Fibroblast of skin of left biceps (primary cell): Measurements from ENCODE around the gene NDUFC2.
"Not testable (repeated sequence)": the region's sequence is repeated elsewhere in the genome, so short reads cannot be mapped to it uniquely, and the experiment has no call there.

Source experiments
- DNase-seq, 2 experiments: peaks; one replicate each; pipeline ENCODE4 v3.0.0-alpha.2; 2013; ENCODE audit warnings: low read depth in 2 of 2

NDUFC2 gene

DNA sequence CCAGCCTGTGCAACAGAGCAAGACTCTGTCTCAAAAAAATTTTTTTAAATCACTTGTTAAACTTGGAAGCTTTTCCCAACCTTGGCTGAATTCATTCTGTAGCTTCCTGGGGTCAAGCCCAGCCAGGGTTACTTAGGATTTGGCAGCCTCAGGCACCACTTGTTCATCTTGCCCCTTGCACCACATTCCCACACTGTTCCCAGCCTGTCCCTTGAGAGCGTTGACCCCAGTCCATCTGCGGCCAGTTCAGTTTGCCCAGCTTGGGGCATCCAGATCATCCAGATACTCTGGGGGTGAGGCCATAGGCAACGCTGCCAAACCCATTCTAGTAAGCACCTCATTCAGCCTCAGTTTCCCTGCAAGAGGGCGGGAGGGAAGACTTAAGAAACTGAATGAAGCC is 24.7 kb downstream of the NDUFC2 start:
- no peak for DNase-seq

DNA sequence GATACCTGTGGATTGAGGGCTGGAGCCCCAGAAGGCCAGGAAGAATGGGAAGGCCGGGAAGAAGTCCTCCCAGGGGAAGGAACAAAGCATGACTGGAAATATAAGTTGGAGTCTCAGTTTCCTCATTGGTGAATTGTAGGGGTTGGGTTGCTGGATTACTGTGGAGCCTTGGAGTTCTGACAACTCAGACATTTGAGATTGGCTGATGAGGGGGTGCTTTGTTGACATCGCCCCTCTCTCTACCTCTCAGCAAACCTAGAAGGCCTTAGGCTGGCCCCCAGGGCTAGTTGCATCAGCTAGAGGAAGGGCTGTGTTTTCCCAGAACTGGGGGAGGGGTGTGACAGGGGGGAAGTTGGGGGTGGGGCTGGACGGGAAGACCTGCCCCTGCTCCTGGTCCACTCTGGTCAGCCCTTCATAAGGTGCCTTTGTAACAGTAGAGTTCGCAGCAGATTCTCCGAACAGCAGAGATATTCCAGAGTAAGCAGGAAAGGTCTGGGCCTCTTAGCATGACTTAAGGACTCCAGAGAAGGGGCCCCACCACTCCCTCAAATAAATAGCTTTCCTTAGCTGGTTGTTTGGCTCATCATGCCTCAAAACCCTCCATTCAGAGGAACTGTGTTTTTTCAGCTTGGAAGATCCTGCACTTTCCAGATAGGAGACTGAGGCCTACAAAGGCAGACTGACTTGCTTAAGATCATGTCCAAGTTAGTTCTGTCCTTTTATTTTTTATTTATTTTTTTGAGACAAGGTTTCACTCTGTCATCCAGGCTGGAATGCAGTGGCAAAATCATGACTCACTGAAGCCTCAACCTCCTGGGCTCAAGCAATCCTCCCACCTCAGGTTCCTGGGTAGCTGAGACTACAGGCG is 28.5 kb downstream of the NDUFC2 start:
- DNase-seq: peak; percentile 19 to 25

- no peak for DNase-seq
These were observed 30.3 kb downstream of the NDUFC2 start for GRCh38 chr11:78049348-78049747.

GRCh38 chr11:78048561-78048960 is 31.1 kb downstream of the NDUFC2 start:
- DNase-seq: no peak

DNA sequence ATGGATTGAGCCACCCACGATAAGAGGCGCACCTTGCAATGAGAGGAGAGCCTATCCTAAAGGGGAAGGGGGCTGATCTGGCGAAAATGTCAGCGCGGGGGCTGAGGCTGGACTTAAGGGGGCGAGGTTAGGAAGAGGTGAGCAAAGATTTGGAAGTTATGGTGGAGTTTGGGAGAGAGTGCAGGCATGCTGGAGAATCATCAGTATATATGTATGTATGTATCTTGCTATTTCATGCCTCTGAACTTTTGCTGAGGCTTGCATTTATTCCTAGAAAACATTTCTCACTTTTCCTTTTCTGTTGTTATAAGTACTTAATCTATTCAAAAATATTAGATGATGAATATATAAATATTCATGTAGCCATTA is 33.2 kb downstream of the NDUFC2 start:
- DNase-seq: no peak

DNA sequence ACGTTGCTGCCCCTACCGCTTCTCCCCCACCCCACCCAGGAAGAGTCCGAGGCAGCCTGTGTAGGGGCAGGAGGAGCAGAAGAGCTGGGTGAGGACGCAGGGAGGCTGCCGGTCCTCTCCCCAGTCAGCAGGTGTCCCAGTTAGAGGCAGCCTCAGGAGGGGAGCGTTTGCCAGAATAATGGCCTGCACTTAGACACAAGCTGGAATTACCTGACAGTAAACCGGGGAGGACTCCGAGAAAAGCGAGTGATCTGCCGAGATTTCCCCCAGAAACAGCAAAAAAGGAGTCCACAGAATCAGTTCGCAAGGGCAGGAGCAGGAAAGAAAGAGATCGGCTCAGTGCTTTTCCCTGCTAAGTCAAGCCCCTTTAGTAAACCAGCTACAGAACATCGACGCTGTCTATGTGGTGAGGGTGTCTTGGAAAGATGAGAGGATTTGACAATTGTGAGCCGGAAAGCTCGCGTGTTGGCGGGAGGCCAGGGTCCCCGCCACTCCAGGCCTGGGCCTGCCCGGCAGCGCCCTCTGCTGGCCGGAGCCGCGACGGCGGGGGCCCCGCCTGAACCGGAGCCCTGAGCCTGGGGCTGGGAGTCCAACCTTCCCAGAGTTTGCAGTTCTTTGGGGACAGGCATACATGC is 33.7 kb downstream of the NDUFC2 start:
- DNase-seq: peak; percentile 17 to 28

GRCh38 chr11:78044706-78045105 is 35.0 kb downstream of the NDUFC2 start:
- no peak for DNase-seq

DNA sequence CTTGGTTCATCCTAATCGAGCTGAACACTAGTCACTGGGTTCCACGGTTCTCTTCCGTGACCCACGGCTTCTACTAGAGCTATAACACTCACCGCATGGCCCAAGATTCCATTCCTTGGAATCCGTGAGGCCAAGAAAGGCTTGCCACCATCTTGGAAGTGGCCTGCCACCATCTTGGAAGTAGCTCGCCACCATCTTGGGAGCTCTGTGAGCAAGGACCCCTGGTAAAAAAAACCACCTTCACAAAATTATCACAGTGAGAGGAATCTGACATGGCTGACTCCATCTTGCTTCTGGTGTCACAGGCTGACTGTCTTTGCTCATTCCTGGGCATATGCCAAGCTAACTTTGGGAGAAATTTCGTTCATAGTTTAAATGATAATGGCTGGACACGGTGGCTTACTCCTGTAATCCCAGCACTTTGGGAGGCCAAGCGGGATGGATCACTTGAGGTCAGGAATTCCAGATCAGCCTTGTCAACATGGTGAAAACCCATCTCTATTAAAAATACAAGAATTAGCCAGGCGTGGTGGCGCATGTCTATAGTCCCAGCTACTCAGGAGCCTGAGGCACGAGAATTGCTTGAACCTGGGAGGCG is 37.7 kb downstream of the NDUFC2 start:
- DNase-seq: no peak

DNA sequence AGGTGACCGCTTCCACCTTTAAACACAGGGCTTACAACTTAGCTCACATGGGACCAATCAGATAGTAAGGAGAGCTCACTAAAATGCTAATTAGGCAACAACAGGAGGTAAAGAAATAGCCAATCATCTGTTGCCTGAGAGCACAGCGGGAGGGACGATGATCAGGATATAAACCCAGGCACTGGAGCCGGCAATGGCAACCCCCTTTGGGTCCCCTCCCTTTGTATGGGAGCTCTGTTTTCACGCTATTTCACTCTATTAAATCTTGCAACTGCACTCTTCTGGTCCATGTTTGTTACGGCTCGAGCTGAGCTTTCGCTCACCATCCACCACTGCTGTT is 38.3 kb downstream of the NDUFC2 start:
- DNase-seq: not testable (repeated sequence)

DNA sequence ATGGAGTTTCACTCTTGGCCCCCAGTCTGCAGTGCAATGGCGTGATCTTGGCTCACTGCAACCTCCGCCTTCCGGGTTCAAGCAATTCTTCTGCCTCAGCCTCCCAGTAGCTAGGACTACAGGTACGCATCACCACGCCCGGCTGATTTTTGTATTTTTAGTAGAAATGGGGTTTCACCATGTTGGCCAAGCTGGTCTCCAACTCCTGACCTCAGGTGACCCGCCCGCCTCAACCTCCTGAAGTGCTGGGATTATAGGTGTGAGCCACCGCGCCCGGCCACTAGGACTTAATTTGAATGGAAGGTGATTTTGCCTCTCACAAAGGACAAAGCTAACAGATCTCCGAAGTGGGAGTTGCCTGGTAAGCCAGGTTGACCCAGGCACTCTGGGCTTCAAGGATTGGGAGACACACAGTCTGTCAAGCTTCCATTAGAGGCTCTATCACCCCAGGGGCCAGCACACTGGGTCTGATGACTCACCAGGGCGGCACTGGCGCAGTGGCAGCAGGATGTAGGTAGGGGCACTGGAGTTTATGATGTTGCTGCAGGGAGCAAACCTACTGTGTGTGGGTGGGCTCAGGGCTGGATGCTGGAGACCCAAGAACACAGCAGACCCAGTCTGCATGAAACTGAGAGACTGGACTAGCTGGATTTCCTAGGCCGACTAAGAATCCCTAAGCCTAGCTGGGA is 38.8 kb downstream of the NDUFC2 start:
- no peak for DNase-seq

DNA sequence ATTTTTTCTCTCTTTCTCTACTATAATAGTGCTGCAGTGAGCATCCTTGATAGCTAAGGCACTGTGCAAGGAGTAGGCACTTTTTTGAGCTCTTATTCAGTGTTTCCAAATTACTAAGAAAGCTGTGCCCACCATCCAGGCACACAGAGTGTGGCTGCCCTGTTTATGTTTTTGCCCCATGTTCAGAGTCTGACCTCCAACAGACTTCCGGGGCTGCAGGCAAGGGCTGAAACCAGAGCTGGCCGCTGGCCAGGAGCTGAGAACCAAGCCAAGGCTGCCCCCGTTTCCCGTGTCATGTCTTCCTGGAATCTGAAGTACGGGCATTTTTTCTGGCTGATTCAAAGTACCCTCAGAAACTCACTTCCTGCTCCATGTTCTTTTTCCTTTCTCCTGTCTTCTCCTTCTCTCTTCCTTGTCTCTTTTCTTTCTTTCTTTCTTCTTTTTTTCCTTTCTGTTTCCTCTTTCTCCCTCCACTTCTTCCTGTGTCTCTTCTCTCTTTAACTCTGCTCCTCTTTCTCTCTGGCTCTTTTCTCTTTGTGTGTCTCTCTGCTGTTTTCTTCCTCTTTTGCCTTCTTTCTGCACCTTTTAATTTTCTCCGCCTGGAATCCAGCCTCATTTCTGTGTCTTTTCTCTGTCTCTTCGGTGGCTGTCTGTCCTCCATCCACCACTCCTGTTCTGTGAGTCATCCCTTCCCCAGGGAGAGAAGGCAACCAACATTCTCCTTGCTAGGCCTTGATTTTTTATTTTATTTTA is 39.6 kb downstream of the NDUFC2 start:
- peak; percentile 57 to 63 for DNase-seq

DNA sequence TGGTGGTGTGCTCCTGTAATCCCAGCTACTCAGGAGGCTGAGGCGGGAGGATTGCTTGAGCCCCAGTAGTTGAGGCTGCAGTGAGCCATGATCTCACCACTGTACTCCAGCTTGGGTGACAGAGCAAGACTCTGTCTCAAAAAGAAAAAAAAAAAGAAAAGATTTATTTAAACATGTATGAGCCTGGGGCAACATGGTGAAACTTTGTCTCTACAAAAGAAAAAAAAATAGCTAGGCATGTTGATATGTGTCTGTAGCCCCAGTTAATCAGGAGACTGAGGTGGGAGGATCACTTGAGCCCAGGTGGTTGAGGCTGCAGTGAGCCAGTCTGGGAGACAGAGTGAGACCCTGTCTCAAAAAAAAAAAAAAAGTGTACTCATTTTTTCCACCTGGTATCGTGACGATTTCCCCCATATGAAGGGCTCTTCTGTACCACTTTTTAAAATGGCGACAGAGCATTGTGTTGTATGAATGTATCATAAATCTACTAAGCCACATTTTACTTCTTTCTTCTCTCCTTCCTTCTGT is 40.2 kb downstream of the NDUFC2 start:
- no peak for DNase-seq

- DNase-seq: no peak
These were observed 40.9 kb downstream of the NDUFC2 start for GRCh38 chr11:78038697-78039313.

- DNase-seq: no peak
These were observed 41.6 kb downstream of the NDUFC2 start for GRCh38 chr11:78037825-78038620.

DNA sequence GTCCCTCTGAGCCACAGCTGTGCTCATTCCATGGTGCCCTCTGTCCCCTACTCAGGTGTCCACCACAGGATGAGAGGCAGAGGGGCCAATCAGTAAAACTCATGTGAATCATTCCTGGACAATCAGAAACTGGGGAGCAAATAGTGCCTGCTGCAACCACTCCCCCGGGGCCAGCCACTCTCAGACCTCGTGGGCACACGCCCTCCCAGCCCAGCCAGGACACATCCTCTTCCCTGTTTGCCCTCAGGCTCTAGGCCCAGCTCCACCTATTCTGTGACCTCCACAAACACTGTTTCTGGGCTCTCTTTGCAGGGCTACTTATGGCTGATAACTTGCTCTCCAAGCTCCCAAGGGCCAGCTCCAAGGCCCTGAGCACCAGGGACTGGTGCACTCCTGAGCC is 42.6 kb downstream of the NDUFC2 start:
- no peak for DNase-seq

DNA sequence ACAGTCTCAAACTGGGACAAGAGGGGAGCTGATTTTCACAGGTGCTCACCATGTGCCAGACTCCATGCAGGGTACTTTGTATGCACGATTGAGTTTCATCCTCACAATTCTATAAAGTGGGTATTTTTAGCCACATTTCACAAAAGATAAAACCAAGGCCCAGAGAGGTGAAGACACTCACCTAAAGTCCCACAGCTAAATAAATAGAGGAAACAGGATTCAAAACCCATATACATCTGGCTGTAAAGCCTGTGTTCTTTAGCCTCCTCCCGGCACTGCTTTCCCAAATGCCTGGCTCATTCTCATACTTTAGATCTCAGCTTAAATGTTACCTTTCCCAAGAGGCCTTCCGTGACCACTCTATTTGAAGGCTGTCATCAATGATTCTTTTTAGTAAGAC is 43.3 kb downstream of the NDUFC2 start:
- DNase-seq: no peak

GRCh38 chr11:78034623-78035022 is 45.0 kb downstream of the NDUFC2 start:
- DNase-seq: no peak

- DNase-seq: no peak
These were observed 46.6 kb downstream of the NDUFC2 start for GRCh38 chr11:78033040-78033439.

DNA sequence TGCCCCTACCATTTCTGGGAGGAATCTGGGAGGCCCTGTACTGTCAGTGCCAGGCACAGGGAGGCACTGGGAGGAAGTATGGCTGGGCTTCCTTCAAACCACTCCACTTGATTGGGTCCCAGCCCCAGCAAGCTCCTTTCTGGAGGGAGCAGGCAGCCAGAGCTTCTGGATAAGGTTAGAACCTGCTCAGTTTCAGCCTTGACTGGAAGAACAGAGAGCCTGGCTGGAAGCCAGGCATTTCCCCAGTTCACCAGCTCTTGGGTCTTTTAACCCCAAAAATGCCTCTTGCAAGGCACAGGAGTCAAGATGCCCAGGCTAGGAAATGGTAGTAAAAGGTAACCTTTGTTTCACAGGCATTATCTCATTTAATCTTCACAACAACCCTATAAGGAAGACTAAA is 47.6 kb downstream of the NDUFC2 start:
- no peak for DNase-seq

GRCh38 chr11:78031629-78032028 is 48.0 kb downstream of the NDUFC2 start:
- no peak for DNase-seq
